Measurements from ENCODE around the gene PPIP5K1.

PPIP5K1 gene

GRCh38 chr15:43516801-43517353, 73.1 kb downstream of the PPIP5K1 start:
- peaks cover 39% of the 10 kb centered on the region for H3K4me1 Mint-ChIP-seq
- H3K27ac Mint-ChIP-seq = no peak overlapping the region
- DNase-seq = no peak
- no peak overlapping the region for H3K4me3 Mint-ChIP-seq
- H3K9me3 Mint-ChIP-seq = no peaks in the 10 kb centered on the region
- peaks cover 27% of the 10 kb centered on the region for H3K27me3 Mint-ChIP-seq
- ATAC-seq = no peak
- no peaks in the 10 kb centered on the region for H3K36me3 Mint-ChIP-seq (ENCODE audit: low read depth)

GRCh38 chr15:43516185-43516584, 73.8 kb downstream of the PPIP5K1 start:
- Mint-ChIP-seq H3K4me3 (no peak overlapping the region), H3K4me1 (peaks cover 43% of the 10 kb centered on the region), H3K27ac (no peak overlapping the region), H3K36me3 (ENCODE audit: low read depth) (no peaks in the 10 kb centered on the region), H3K27me3 (peaks cover 28% of the 10 kb centered on the region), H3K9me3 (no peaks in the 10 kb centered on the region)
- ATAC-seq (no peak), DNase-seq (no peak)

GRCh38 chr15:43515741-43516140, 74.3 kb downstream of the PPIP5K1 start:
- Mint-ChIP-seq H3K4me1 (peaks cover 46% of the 10 kb centered on the region), H3K27ac (no peak overlapping the region), H3K9me3 (no peaks in the 10 kb centered on the region), H3K4me3 (no peak overlapping the region), H3K36me3 (ENCODE audit: low read depth) (no peaks in the 10 kb centered on the region), H3K27me3 (peaks cover 28% of the 10 kb centered on the region)
- ATAC-seq = no peak
- no peak for DNase-seq

GRCh38 chr15:43514241-43515057, 75.6 kb downstream of the PPIP5K1 start:
- Mint-ChIP-seq H3K27me3 (peaks cover 28% of the 10 kb centered on the region), H3K27ac (no peak overlapping the region), H3K4me1 (peaks cover 57% of the 10 kb centered on the region), H3K9me3 (no peaks in the 10 kb centered on the region), H3K36me3 (ENCODE audit: low read depth) (no peaks in the 10 kb centered on the region), H3K4me3 (no peak overlapping the region)
- ATAC-seq = no peak
- no peak for DNase-seq

- H3K27me3 Mint-ChIP-seq = peaks cover 21% of the 10 kb centered on the region
- no peak overlapping the region for H3K4me3 Mint-ChIP-seq
- DNase-seq = no peak
- H3K36me3 Mint-ChIP-seq (ENCODE audit: low read depth) = no peaks in the 10 kb centered on the region
- peaks cover 51% of the 10 kb centered on the region for H3K4me1 Mint-ChIP-seq
- no peak overlapping the region for H3K27ac Mint-ChIP-seq
- no peak for ATAC-seq
- no peaks in the 10 kb centered on the region for H3K9me3 Mint-ChIP-seq
Observed at GRCh38 chr15:43513550-43513949, 76.5 kb downstream of the PPIP5K1 start.

- Mint-ChIP-seq H3K4me1 (peaks cover 31% of the 10 kb centered on the region), H3K9me3 (no peaks in the 10 kb centered on the region), H3K27ac (peak overlapping the region; percentile 92), H3K27me3 (peaks cover 7% of the 10 kb centered on the region), H3K4me3 (peak overlapping the region; percentile 95), H3K36me3 (ENCODE audit: low read depth) (no peaks in the 10 kb centered on the region)
- peak; percentile 27 for DNase-seq
- no peak for ATAC-seq
Observed at GRCh38 chr15:43511012-43511885, 78.8 kb downstream of the PPIP5K1 start.

GRCh38 chr15:43510200-43511011, 79.6 kb downstream of the PPIP5K1 start:
- ATAC-seq (peak; percentile 96), DNase-seq (peak; percentile 97)

GRCh38 chr15:43509660-43510199, 80.3 kb downstream of the PPIP5K1 start:
- H3K36me3 Mint-ChIP-seq (ENCODE audit: low read depth) = no peaks in the 10 kb centered on the region
- H3K4me1 Mint-ChIP-seq = peaks cover 30% of the 10 kb centered on the region
- ATAC-seq (no peak), DNase-seq (no peak)
- peaks cover 4% of the 10 kb centered on the region for H3K27me3 Mint-ChIP-seq
- H3K27ac Mint-ChIP-seq = peak overlapping the region; percentile 92
- H3K9me3 Mint-ChIP-seq = no peaks in the 10 kb centered on the region
- H3K4me3 Mint-ChIP-seq = peak overlapping the region; percentile 95

More at GRCh38 chr15:43510200-43511011, 79.6 kb downstream of the PPIP5K1 start:
- Mint-ChIP-seq H3K36me3 (ENCODE audit: low read depth) (no peaks in the 10 kb centered on the region), H3K27ac (peak overlapping the region; percentile 92), H3K4me3 (peak overlapping the region; percentile 95), H3K9me3 (no peaks in the 10 kb centered on the region), H3K27me3 (peaks cover 4% of the 10 kb centered on the region), H3K4me1 (peaks cover 30% of the 10 kb centered on the region)

- Mint-ChIP-seq H3K27ac (peak overlapping the region; percentile 8), H3K36me3 (ENCODE audit: low read depth) (no peaks in the 10 kb centered on the region), H3K4me3 (peak overlapping the region; percentile 95)
Observed at GRCh38 chr15:43508991-43509659, 80.9 kb downstream of the PPIP5K1 start.

GRCh38 chr15:43508421-43508820, 81.6 kb downstream of the PPIP5K1 start:
- H3K4me1 Mint-ChIP-seq = peaks cover 19% of the 10 kb centered on the region
- H3K36me3 Mint-ChIP-seq (ENCODE audit: low read depth) = no peaks in the 10 kb centered on the region
- no peaks in the 10 kb centered on the region for H3K9me3 Mint-ChIP-seq
- peaks cover 4% of the 10 kb centered on the region for H3K27me3 Mint-ChIP-seq
- no peak for DNase-seq
- no peak overlapping the region for H3K27ac Mint-ChIP-seq
- no peak for ATAC-seq
- no peak overlapping the region for H3K4me3 Mint-ChIP-seq

More at GRCh38 chr15:43508991-43509659, 80.9 kb downstream of the PPIP5K1 start:
- Mint-ChIP-seq H3K9me3 (no peaks in the 10 kb centered on the region), H3K27me3 (peaks cover 4% of the 10 kb centered on the region), H3K4me1 (peaks cover 26% of the 10 kb centered on the region)
- ATAC-seq (no peak), DNase-seq (no peak)

GRCh38 chr15:43505738-43506137, 84.3 kb downstream of the PPIP5K1 start:
- Mint-ChIP-seq H3K27ac (no peak overlapping the region), H3K36me3 (ENCODE audit: low read depth) (no peaks in the 10 kb centered on the region), H3K27me3 (no peaks in the 10 kb centered on the region), H3K9me3 (no peaks in the 10 kb centered on the region), H3K4me3 (no peak overlapping the region), H3K4me1 (peaks cover 11% of the 10 kb centered on the region)
- ATAC-seq (no peak), DNase-seq (no peak)

GRCh38 chr15:43499635-43500034, 90.4 kb downstream of the PPIP5K1 start:
- no peak for ATAC-seq
- peaks cover 2% of the 10 kb centered on the region for H3K4me1 Mint-ChIP-seq
- no peaks in the 10 kb centered on the region for H3K36me3 Mint-ChIP-seq (ENCODE audit: low read depth)
- H3K9me3 Mint-ChIP-seq = no peaks in the 10 kb centered on the region
- DNase-seq = no peak
- no peak overlapping the region for H3K4me3 Mint-ChIP-seq
- H3K27ac Mint-ChIP-seq = no peak overlapping the region
- H3K27me3 Mint-ChIP-seq = no peaks in the 10 kb centered on the region

GRCh38 chr15:43498990-43499389, 91.0 kb downstream of the PPIP5K1 start:
- H3K36me3 Mint-ChIP-seq (ENCODE audit: low read depth) = no peaks in the 10 kb centered on the region
- no peaks in the 10 kb centered on the region for H3K9me3 Mint-ChIP-seq
- no peak overlapping the region for H3K4me3 Mint-ChIP-seq
- H3K4me1 Mint-ChIP-seq = peaks cover 7% of the 10 kb centered on the region
- DNase-seq = no peak
- H3K27me3 Mint-ChIP-seq = no peaks in the 10 kb centered on the region
- ATAC-seq = no peak
- no peak overlapping the region for H3K27ac Mint-ChIP-seq
